ENCODE measurements around the gene CARMIL1. TPM values are rescaled to one million over a fixed set of nuclear protein-coding genes. Genes with fewer than 3 reads are reported as not detected.

The CARMIL1 gene
- total RNA-seq, 2 experiments from 2014 or later = 6.0 to 6.8 TPM

- ATAC-seq (ENCODE audit: low read depth) = no peak
- H3K9me3 Mint-ChIP-seq = no peaks in the 10 kb centered on the region
- H3K36me3 Mint-ChIP-seq = peaks cover 6% of the 10 kb centered on the region
- H3K4me1 Mint-ChIP-seq = no peaks in the 10 kb centered on the region
- DNase-seq = no peak
- POLR2A ChIA-PET = interaction anchor here (0.6 kb wide), 1 partner anchor 915 kb away, joined by 3 read pairs; no protein-coding TSS in a partner anchor
- no peak overlapping the region for H3K27ac Mint-ChIP-seq
- no peak overlapping the region for H3K4me3 Mint-ChIP-seq
- H3K27me3 Mint-ChIP-seq = no peaks in the 10 kb centered on the region
Measured at GRCh38 chr6:25613415-25613814, 334.2 kb downstream of the CARMIL1 start.

GRCh38 chr6:25614052-25614451, 334.9 kb downstream of the CARMIL1 start:
- Mint-ChIP-seq H3K9me3 (no peaks in the 10 kb centered on the region), H3K4me3 (no peak overlapping the region), H3K27ac (no peak overlapping the region), H3K36me3 (peaks cover 6% of the 10 kb centered on the region), H3K4me1 (no peaks in the 10 kb centered on the region), H3K27me3 (no peaks in the 10 kb centered on the region)
- DNase-seq (no peak), ATAC-seq (ENCODE audit: low read depth) (no peak)
- POLR2A ChIA-PET = no interaction called here

- POLR2A ChIA-PET = no interaction called here
Measured at GRCh38 chr6:25615471-25615870, 336.3 kb downstream of the CARMIL1 start.

GRCh38 chr6:25617997-25618396, 338.8 kb downstream of the CARMIL1 start:
- Mint-ChIP-seq H3K4me3 (no peak overlapping the region), H3K27me3 (no peaks in the 10 kb centered on the region), H3K9me3 (no peaks in the 10 kb centered on the region), H3K36me3 (no peaks in the 10 kb centered on the region), H3K4me1 (no peaks in the 10 kb centered on the region), H3K27ac (no peak overlapping the region)
- DNase-seq (no peak), ATAC-seq (ENCODE audit: low read depth) (no peak)
- POLR2A ChIA-PET = no interaction called here

More at GRCh38 chr6:25615471-25615870, 336.3 kb downstream of the CARMIL1 start:
- Mint-ChIP-seq H3K4me3 (no peak overlapping the region), H3K27ac (no peak overlapping the region), H3K27me3 (no peaks in the 10 kb centered on the region), H3K4me1 (no peaks in the 10 kb centered on the region), H3K9me3 (no peaks in the 10 kb centered on the region), H3K36me3 (peaks cover 5% of the 10 kb centered on the region)
- ATAC-seq (ENCODE audit: low read depth) = no peak
- DNase-seq = no peak

- no peaks in the 10 kb centered on the region for H3K27me3 Mint-ChIP-seq
- no peak overlapping the region for H3K27ac Mint-ChIP-seq
- H3K4me3 Mint-ChIP-seq = no peak overlapping the region
- POLR2A ChIA-PET = no interaction called here
- no peaks in the 10 kb centered on the region for H3K36me3 Mint-ChIP-seq
- no peaks in the 10 kb centered on the region for H3K4me1 Mint-ChIP-seq
- ATAC-seq (ENCODE audit: low read depth) = no peak
- no peak for DNase-seq
- H3K9me3 Mint-ChIP-seq = no peaks in the 10 kb centered on the region
Measured at GRCh38 chr6:25619217-25619616, 340.0 kb downstream of the CARMIL1 start.

GRCh38 chr6:25620391-25620790, 341.2 kb downstream of the CARMIL1 start:
- POLR2A ChIA-PET = no interaction called here
- Mint-ChIP-seq H3K4me1 (no peaks in the 10 kb centered on the region), H3K27ac (no peak overlapping the region), H3K9me3 (no peaks in the 10 kb centered on the region), H3K27me3 (no peaks in the 10 kb centered on the region), H3K36me3 (no peaks in the 10 kb centered on the region), H3K4me3 (no peak overlapping the region)
- no peak for DNase-seq
- no peak for ATAC-seq (ENCODE audit: low read depth)

GRCh38 chr6:25623065-25623464, 343.9 kb downstream of the CARMIL1 start:
- H3K4me1 Mint-ChIP-seq = no peaks in the 10 kb centered on the region
- ATAC-seq (ENCODE audit: low read depth) (no peak), DNase-seq (no peak)
- H3K27me3 Mint-ChIP-seq = peaks cover 4% of the 10 kb centered on the region
- no peaks in the 10 kb centered on the region for H3K36me3 Mint-ChIP-seq
- no peaks in the 10 kb centered on the region for H3K9me3 Mint-ChIP-seq
- H3K4me3 Mint-ChIP-seq = no peak overlapping the region
- POLR2A ChIA-PET = no interaction called here
- no peak overlapping the region for H3K27ac Mint-ChIP-seq

- no peak for ATAC-seq (ENCODE audit: low read depth)
- Mint-ChIP-seq H3K9me3 (no peaks in the 10 kb centered on the region), H3K27ac (no peak overlapping the region), H3K27me3 (peaks cover 4% of the 10 kb centered on the region), H3K36me3 (no peaks in the 10 kb centered on the region), H3K4me1 (no peaks in the 10 kb centered on the region), H3K4me3 (no peak overlapping the region)
- no peak for DNase-seq
- POLR2A ChIA-PET = no interaction called here
Measured at GRCh38 chr6:25623879-25624278, 344.7 kb downstream of the CARMIL1 start.

- no peaks in the 10 kb centered on the region for H3K9me3 Mint-ChIP-seq
- DNase-seq = no peak
- no peak overlapping the region for H3K4me3 Mint-ChIP-seq
- H3K4me1 Mint-ChIP-seq = no peaks in the 10 kb centered on the region
- no peaks in the 10 kb centered on the region for H3K36me3 Mint-ChIP-seq
- POLR2A ChIA-PET = no interaction called here
- no peak for ATAC-seq (ENCODE audit: low read depth)
- H3K27me3 Mint-ChIP-seq = peaks cover 8% of the 10 kb centered on the region
- no peak overlapping the region for H3K27ac Mint-ChIP-seq
Measured at GRCh38 chr6:25627001-25627400, 347.8 kb downstream of the CARMIL1 start.

- no peaks in the 10 kb centered on the region for H3K36me3 Mint-ChIP-seq
- peaks cover 8% of the 10 kb centered on the region for H3K27me3 Mint-ChIP-seq
- DNase-seq (no peak), ATAC-seq (ENCODE audit: low read depth) (no peak)
- H3K9me3 Mint-ChIP-seq = no peaks in the 10 kb centered on the region
- no peaks in the 10 kb centered on the region for H3K4me1 Mint-ChIP-seq
- no peak overlapping the region for H3K27ac Mint-ChIP-seq
- POLR2A ChIA-PET = no interaction called here
- no peak overlapping the region for H3K4me3 Mint-ChIP-seq
Measured at GRCh38 chr6:25628471-25629197, 349.5 kb downstream of the CARMIL1 start.

- H3K4me1 Mint-ChIP-seq = no peaks in the 10 kb centered on the region
- POLR2A ChIA-PET = no interaction called here
- H3K9me3 Mint-ChIP-seq = no peaks in the 10 kb centered on the region
- no peaks in the 10 kb centered on the region for H3K36me3 Mint-ChIP-seq
- ATAC-seq (ENCODE audit: low read depth) (no peak), DNase-seq (no peak)
- H3K27ac Mint-ChIP-seq = no peak overlapping the region
- H3K4me3 Mint-ChIP-seq = no peak overlapping the region
- H3K27me3 Mint-ChIP-seq = peaks cover 8% of the 10 kb centered on the region
Measured at GRCh38 chr6:25629198-25629576, 350.0 kb downstream of the CARMIL1 start.

GRCh38 chr6:25630508-25631278, 351.5 kb downstream of the CARMIL1 start:
- ATAC-seq (ENCODE audit: low read depth) (no peak), DNase-seq (no peak)
- Mint-ChIP-seq H3K9me3 (no peaks in the 10 kb centered on the region), H3K27me3 (peaks cover 13% of the 10 kb centered on the region), H3K4me1 (no peaks in the 10 kb centered on the region), H3K27ac (no peak overlapping the region), H3K36me3 (no peaks in the 10 kb centered on the region), H3K4me3 (no peak overlapping the region)
- POLR2A ChIA-PET = no interaction called here

GRCh38 chr6:25635886-25636317, 356.7 kb downstream of the CARMIL1 start:
- H3K4me3 Mint-ChIP-seq = no peak overlapping the region
- H3K9me3 Mint-ChIP-seq = no peaks in the 10 kb centered on the region
- H3K27me3 Mint-ChIP-seq = peaks cover 16% of the 10 kb centered on the region
- DNase-seq (no peak), ATAC-seq (ENCODE audit: low read depth) (no peak)
- no peaks in the 10 kb centered on the region for H3K4me1 Mint-ChIP-seq
- no peak overlapping the region for H3K27ac Mint-ChIP-seq
- H3K36me3 Mint-ChIP-seq = no peaks in the 10 kb centered on the region
- POLR2A ChIA-PET = no interaction called here

- POLR2A ChIA-PET = no interaction called here
- ATAC-seq (ENCODE audit: low read depth) (no peak), DNase-seq (no peak)
- H3K27me3 Mint-ChIP-seq = peaks cover 24% of the 10 kb centered on the region
- H3K4me1 Mint-ChIP-seq = no peaks in the 10 kb centered on the region
- H3K4me3 Mint-ChIP-seq = no peak overlapping the region
- no peaks in the 10 kb centered on the region for H3K9me3 Mint-ChIP-seq
- no peak overlapping the region for H3K27ac Mint-ChIP-seq
- no peaks in the 10 kb centered on the region for H3K36me3 Mint-ChIP-seq
Measured at GRCh38 chr6:25637211-25637610, 358.0 kb downstream of the CARMIL1 start.
